Activated naive CD4-positive, alpha-beta T cell (primary cell): Measurements from ENCODE around the gene KCNJ1.

Experiments
- DNase-seq, 4 experiments: peaks; one replicate each; lab custom pipeline; 2025; lab: John Stamatoyannopoulos, UW

KCNJ1 gene

GRCh38 chr11:128848815-128849455 is 18.2 kb downstream of the KCNJ1 start:
- peak in 3 of 4 experiments; percentile 28 to 47 (median 44) for DNase-seq

DNA sequence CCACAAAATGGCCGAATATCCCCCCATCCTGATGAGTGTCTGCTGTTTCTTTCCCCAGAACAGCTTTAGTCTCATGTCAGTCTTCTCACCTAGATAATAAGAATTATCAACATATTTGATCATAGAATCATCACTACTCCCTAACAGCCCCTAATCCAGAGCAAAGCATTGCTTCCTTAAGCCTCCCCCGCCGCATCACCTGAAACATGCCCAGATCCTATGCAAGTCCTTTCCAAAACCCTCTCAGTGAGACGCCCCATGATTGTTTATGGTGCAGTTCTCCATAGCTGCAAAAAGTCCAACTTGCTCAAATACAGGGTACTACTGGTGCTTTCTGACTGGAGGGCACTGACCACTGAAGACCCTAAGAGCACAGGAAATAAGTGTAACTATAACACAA is 20.1 kb downstream of the KCNJ1 start:
- DNase-seq: no peak

- DNase-seq: no peak
These were observed 21.7 kb downstream of the KCNJ1 start for GRCh38 chr11:128845334-128845780.

GRCh38 chr11:128843198-128843785 is 23.8 kb downstream of the KCNJ1 start:
- DNase-seq: no peak

DNA sequence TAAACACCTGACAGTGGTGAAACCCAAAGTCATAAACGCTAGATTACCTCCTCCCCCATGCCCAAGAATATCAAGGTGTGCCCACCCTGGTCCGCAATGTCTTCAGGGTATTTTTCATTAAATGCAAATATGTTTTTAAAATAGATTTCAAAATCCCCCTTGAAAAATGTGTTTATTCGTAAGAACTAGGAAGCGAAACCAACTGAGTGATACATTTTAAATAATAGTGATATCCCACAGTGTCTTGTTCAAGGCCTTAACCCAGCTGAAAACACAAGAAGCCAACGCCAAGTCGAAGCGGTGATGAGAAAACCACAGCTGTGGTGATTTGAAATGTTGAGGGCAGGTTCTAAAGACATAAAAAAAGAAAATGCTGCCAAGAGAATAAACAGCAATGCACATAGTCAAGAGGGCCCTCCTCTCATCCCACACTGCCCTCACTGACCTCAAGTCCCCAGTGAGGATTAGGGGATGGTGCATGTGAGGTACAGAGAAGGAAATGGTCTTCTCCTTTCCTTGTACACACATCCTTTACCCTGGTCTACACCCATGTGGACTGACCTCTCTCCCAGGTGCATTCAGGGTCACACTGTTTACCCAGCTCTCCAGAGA is 25.5 kb downstream of the KCNJ1 start:
- DNase-seq: no peak

GRCh38 chr11:128840783-128841182 is 26.3 kb downstream of the KCNJ1 start:
- no peak for DNase-seq

- DNase-seq: no peak
These were observed 27.0 kb downstream of the KCNJ1 start for GRCh38 chr11:128840137-128840536.

DNA sequence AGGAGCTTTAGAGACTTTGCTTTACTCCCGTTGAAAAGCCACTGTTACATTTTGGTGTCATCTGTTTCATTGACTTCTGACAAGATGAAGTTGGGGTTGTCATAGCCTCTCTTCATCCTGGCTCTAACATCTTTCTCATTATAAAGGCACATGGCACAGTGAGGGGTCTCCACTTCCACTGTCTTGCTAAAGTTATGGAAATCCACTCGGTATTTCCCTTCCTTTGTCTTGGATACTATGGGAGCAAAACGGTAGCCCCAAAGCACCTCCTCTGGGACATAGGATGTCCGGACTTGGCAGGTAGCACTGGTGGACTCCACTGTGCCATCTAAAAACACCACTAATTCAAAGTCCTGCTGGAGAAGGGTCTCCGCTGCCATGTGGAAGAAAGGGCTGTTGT is 28.0 kb downstream of the KCNJ1 start:
- no peak for DNase-seq

- no peak for DNase-seq
These were observed 29.5 kb downstream of the KCNJ1 start for GRCh38 chr11:128837627-128838026.

DNA sequence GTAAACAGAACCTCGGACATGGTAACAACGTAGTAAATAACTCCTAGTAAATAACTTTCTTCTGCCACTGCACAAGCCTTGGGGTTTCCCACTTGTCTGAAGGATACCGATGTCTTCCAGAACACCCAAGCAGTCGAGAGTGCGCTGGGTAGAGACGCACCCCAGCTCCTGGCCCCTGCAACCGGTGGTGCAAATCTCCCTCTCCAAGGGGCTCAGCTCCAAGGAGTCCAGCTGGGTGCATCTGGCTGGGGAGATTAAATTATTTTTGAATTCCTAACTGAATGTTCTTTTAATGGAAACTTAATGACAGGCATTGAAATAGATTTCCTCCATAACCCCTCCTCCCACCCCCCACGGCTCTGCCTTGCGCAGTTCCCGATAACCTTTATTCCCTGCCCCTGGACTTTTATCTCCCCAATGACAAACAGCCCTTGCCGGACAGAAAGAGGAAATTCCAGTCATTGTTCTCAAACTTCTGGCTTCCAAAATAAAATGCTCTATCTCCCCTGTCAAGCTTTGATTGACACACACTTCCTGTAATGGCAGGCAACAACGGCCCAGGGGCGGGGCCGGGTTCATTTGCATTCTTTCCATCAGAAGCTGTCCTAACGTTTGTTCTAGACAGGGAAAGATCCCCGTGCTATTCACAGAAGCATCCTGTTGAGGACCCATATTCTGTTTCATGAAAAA is 31.2 kb downstream of the KCNJ1 start:
- DNase-seq: no peak

- no peak for DNase-seq
These were observed 32.9 kb downstream of the KCNJ1 start for GRCh38 chr11:128834157-128834556.

DNA sequence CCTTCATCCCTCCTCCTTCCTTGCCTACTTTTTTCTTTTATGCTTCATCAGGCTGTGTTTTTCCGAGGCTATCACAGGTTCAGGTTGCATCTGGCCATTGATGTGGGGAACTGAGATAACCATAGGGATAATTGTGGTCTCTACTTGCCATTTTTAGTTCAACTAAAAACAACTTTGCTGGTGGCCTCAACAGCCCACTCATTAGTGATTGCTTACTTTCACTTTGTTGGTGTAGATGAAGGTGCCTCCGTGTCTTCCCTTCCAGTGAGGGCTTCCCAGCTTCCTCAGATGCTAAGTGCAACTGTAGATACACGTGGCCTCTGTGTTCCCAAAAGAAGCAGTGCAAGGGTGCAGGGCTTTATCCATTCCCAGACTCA is 35.0 kb downstream of the KCNJ1 start:
- DNase-seq: no peak

DNA sequence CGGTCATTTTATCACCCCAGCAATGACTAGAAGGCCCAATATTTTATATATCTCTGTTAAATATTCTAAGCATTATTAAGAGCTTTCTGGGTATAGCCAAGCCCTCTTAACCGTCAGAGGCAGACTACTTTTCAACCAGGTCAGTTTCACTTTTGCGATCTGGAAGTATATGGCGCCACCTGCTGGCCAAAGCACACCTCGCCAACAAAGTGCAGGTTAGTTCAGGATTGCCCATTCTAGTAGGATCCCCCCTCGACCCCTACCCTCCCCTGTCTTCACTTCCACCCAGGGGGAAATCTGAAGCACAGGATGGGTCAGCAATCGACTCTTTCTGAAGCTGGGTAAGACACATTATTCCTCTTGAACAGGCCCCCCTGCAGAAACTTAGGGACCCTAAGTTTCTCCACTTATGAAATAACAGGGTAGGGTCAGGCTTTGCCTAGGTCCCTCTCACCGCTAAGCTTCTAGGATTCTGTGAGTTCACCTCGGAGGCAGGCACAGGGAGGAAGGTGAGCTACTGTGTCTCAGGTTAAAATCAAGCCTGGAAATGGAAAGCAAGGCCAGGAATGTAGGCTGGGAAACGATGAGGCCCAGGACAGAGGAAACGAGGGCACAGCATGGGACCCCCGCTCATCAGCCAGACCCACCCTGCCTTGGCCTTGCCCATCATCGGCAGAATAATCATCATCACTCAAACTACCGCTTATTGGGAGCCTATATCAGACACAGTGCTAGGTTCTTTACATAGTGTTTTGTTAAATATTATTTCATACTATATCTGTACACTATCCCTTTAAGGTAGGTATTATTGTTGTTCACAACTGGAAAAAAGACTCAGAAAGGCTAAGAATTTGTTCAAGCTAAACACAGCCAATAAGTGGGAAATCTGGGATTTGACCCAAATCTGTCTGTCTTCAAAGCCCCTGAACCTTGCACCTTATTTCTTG is 35.6 kb downstream of the KCNJ1 start:
- DNase-seq: peak; percentile 64 to 81 (median 80)

DNA sequence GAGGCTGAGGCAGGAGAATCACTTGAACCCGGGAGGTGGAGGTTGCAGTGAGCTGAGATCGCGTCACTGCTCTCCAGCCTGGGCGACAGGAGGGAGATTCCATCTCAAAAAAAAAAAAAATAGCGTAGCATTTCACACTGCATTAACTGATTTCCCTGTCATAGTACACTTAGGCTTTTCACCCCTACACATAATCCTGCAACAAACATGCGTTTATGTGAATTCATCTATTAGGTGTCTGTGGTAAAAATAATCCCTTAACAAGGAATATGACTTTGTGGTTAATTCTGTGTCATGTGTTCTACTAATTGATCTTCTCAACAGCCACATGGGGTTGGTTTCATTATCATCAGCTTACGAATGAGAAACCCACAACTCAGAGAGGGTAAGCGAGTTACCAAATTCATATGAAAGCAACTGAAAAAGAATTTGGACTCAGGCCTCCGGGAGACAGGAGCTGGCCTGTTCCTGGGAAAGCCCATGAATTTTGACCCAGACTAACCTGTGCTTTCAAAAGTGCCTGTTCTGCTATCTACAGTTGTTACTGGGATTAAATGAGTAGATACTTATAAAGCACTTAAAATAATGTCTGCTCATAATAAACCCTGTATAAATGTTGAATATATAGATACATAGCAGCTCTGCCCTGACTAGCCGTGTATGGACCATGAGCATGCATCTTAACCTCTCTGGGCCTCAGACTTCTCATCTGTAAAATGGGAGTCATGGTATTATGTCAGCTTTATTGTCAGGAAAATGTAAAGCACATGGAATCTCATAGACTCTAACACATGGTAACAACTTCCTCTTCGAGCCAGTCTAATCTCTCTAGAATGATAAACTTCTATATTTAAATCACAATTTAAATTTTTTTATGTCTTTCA is 36.6 kb downstream of the KCNJ1 start:
- DNase-seq: no peak

GRCh38 chr11:128828350-128828749 is 38.7 kb downstream of the KCNJ1 start:
- no peak for DNase-seq

- no peak for DNase-seq
These were observed 39.8 kb downstream of the KCNJ1 start for GRCh38 chr11:128827191-128827893.

GRCh38 chr11:128825050-128825784 is 41.9 kb downstream of the KCNJ1 start:
- DNase-seq: no peak

GRCh38 chr11:128824191-128825049 is 42.7 kb downstream of the KCNJ1 start:
- no peak for DNase-seq
